GM19395 (cell line): ENCODE data around the gene RPL7A.
"Not testable (repeated sequence)": the region's sequence is repeated elsewhere in the genome, so short reads cannot be mapped to it uniquely, and the experiment has no call there.

Source experiments
- ATAC-seq: cut with Tn5 transposase; IDR thresholded peaks from one replicate; pipeline ENCODE4 v1.9.1; 2021; ENCODE audit warnings: mild to moderate bottlenecking, moderate library complexity; ENCODE audit not compliant: unreplicated experiment

Gene RPL7A

GRCh38 chr9:133367778-133368177, 19.8 kb downstream of the RPL7A start:
- ATAC-seq = no peak

GRCh38 chr9:133368249-133368881, 20.3 kb downstream of the RPL7A start:
- ATAC-seq = no peak

GRCh38 chr9:133369422-133369821, 21.4 kb downstream of the RPL7A start:
- no peak for ATAC-seq

GRCh38 chr9:133369933-133370332, 21.9 kb downstream of the RPL7A start:
- ATAC-seq = no peak

- ATAC-seq = no peak
Measured at GRCh38 chr9:133370685-133371084, 22.7 kb downstream of the RPL7A start.

- no peak for ATAC-seq
Measured at GRCh38 chr9:133371261-133371711, 23.3 kb downstream of the RPL7A start.

GRCh38 chr9:133372144-133372543, 24.1 kb downstream of the RPL7A start:
- no peak for ATAC-seq

GRCh38 chr9:133374612-133375115, 26.6 kb downstream of the RPL7A start:
- no peak for ATAC-seq

- ATAC-seq = peak; percentile 8
Measured at GRCh38 chr9:133375116-133375723, 27.2 kb downstream of the RPL7A start.

- peak; percentile 84 for ATAC-seq
Measured at GRCh38 chr9:133375724-133376654, 28.0 kb downstream of the RPL7A start, which contains the start of the genes STKLD1 and SURF4. TSS of gene STKLD1 (plus strand) at chr9:133376366. CDS start at chr9:133376474, 108 bp downstream. TSS of gene SURF4 (minus strand) at chr9:133376060. CDS start at chr9:133375969, 91 bp downstream.

GRCh38 chr9:133377280-133377679, 29.3 kb downstream of the RPL7A start:
- ATAC-seq = not testable (repeated sequence)

- no peak for ATAC-seq
Measured at GRCh38 chr9:133377721-133378216, 29.8 kb downstream of the RPL7A start.

- ATAC-seq = no peak
Measured at GRCh38 chr9:133378408-133378962, 30.5 kb downstream of the RPL7A start.

- ATAC-seq = no peak
Measured at GRCh38 chr9:133379153-133380086, 31.4 kb downstream of the RPL7A start.

GRCh38 chr9:133380734-133381133, 32.7 kb downstream of the RPL7A start:
- ATAC-seq = no peak

- ATAC-seq = no peak
Measured at GRCh38 chr9:133382507-133383141, 34.6 kb downstream of the RPL7A start.

GRCh38 chr9:133383438-133383837, 35.4 kb downstream of the RPL7A start:
- no peak for ATAC-seq

- ATAC-seq = no peak
Measured at GRCh38 chr9:133384736-133385321, 36.8 kb downstream of the RPL7A start.

GRCh38 chr9:133385452-133385851, 37.4 kb downstream of the RPL7A start:
- ATAC-seq = no peak
